C4-2B (cell line): Measurements from ENCODE around the gene FRMD5.

Source experiments
- CTCF ChIP-seq: fragments of 450-650 bp; conservative IDR thresholded peaks from 2 replicates; pipeline ENCODE4 v1.5.1; 2017; ENCODE audit warnings: mild to moderate bottlenecking
- ZFX ChIP-seq: fragments of 450-650 bp; IDR thresholded peaks from 2 replicates; pipeline ENCODE4 v1.6.1; 2017

DNA sequence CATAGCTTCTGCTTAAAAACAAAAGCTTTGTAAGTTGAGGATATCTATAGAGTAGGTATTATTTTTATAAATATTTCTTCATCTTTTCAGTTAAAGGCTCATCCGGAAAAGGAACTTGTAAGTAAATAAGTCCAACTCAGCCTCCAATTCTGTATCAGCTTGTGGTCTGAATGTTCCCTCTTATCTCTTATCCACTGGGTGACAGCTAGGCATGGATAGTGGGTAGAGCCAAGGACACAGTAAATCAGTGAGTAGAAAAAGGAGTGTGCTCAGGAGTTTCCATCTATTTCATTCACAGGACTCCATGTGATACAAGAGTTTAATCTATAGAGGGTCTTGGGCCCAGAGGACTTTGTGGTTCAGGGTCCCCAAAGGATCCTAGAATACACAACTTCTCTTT, 50.9 kb downstream of the FRMD5 start:
- TF ChIP-seq CTCF (no peak), ZFX (no peak)
